GM10248 (cell line): ENCODE data around the gene PCCA.

Experiments
- CTCF ChIA-PET: fragments of 300-600 bp; sonication (Branson Sonifier 250); formaldehyde crosslinking; extraction: SDS; loops from one replicate; lab custom pipeline; 2021; ENCODE audit warnings: antibody characterized with exemption; lab: Yijun Ruan, JAX
- POLR2A ChIA-PET: fragments of 350-650 bp; sonication (Branson Sonifier 250); formaldehyde crosslinking; extraction: SDS; loops from one replicate; lab custom pipeline; 2020; ENCODE audit warnings: antibody characterized with exemption; lab: Yijun Ruan, JAX
- DNase-seq: peaks from one replicate; pipeline ENCODE4 v3.0.0; 2012; ENCODE audit errors: extremely low spot score
- TF ChIP-seq, protein P1 (sequence below): IDR thresholded peaks from 2 replicates; pipeline ENCODE4 v1.5.1; 2012; ENCODE audit warnings: mild to moderate bottlenecking, low read depth; ENCODE audit errors: extremely low read depth, missing control alignments, control extremely low read depth

Gene PCCA

DNA sequence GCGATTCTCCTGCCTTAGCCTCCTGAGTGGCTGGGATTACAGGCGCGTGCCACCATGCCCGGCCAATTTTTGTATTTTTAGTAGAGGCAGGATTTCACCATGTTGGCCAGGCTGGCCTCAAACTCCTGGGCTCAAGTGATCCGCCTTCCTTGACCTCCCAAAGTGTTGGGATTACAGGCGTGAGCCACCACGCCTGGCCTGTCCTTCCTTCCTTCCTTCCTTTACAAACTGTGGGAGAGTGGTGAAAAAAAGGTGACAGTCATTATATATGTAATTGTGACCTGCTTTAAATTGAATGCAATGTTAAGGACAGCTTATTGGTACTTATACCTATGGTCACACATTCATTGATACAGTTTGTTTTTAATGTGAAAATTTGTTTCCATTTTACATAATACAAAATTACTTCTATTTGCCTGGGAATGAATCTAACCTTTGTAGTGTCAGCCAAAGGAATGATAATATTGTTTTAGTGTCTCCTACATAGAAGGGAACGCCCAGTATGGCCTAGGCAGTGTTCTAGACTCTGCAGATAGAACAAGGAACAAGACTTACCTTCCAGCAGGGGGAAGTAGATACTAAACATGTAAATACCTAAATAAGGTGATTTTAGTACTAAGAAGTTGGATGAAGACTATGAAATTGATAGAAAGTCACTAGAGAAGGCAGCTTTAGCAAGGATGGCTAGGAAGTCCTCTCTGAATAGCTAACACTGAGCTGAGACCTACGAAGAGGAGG lies 353.4 kb downstream of the PCCA start:
- POLR2A ChIA-PET = no interaction called here
- CTCF ChIA-PET = interaction anchor here (0.9 to 1.9 kb wide), 2 partner anchors 8 to 18 kb away, joined by 3 to 4 read pairs; no protein-coding TSS in a partner anchor
- DNase-seq = no peak
- TF ChIP-seq, protein P1, sequence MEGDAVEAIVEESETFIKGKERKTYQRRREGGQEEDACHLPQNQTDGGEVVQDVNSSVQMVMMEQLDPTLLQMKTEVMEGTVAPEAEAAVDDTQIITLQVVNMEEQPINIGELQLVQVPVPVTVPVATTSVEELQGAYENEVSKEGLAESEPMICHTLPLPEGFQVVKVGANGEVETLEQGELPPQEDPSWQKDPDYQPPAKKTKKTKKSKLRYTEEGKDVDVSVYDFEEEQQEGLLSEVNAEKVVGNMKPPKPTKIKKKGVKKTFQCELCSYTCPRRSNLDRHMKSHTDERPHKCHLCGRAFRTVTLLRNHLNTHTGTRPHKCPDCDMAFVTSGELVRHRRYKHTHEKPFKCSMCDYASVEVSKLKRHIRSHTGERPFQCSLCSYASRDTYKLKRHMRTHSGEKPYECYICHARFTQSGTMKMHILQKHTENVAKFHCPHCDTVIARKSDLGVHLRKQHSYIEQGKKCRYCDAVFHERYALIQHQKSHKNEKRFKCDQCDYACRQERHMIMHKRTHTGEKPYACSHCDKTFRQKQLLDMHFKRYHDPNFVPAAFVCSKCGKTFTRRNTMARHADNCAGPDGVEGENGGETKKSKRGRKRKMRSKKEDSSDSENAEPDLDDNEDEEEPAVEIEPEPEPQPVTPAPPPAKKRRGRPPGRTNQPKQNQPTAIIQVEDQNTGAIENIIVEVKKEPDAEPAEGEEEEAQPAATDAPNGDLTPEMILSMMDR = no peak

DNA sequence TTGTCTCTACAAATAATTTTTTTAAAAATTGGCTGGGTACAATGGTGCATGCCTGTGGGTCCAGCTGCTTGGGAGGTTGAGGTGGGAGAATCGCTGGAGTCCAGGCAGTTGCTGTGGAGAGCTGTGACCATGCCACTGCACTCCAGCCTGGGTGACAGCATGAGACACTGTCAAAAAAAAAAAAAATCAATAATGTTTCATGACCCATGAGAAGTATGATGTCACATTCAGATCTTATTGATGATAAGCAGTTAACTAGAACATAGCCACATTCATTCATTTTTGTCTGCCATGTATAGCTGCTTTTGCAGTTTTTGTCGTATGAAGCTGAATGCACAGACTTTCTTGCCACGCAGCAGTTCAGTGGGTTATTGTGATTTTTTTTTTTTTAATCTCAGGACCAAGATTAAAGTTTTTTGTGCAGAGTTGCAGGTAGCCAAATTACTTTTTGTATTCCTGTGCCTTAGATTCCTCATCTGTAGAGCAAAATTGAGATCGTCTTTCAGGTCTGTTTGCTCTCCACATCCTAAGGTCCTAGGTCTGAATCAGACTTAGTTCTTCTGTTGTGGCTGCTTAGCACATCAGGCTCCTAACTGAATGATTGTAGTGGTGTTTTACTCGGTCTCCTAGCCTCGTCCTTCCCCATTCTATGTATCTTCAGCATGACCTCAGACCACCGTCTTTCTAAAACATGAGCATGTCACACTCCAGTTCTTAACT lies 354.5 kb downstream of the PCCA start:
- POLR2A ChIA-PET = no interaction called here
- CTCF ChIA-PET = interaction anchor here (1.9 kb wide), 1 partner anchor 17 kb away, joined by 4 read pairs; no protein-coding TSS in a partner anchor
- TF ChIP-seq, protein P1 = no peak
- no peak for DNase-seq

DNA sequence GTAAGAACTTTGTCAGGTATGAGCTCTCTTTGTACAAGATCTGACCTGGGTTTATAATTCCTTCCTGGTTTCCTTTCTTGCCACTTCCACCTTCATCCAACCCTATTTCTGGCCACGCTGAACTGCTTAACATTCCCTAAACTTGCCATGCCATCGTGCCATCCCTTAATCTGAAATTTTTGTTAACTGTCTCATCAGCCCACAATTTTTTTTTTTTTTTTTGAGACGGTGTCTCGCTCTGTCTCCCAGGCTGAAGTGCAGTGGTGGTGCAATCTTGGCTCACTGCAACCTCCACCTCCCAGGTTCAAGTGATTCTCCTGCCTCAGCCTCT lies 355.1 kb downstream of the PCCA start:
- ChIA-PET POLR2A (no interaction called here), CTCF (no interaction called here)
- DNase-seq = no peak
- TF ChIP-seq, protein P1 = no peak

GRCh38 chr13:100447831-100448230 lies 358.9 kb downstream of the PCCA start:
- ChIA-PET POLR2A (no interaction called here), CTCF (interaction anchor here (1.5 kb wide), 1 partner anchor 13 kb away, joined by 3 read pairs; no protein-coding TSS in a partner anchor)
- TF ChIP-seq, protein P1 = no peak
- DNase-seq = no peak

DNA sequence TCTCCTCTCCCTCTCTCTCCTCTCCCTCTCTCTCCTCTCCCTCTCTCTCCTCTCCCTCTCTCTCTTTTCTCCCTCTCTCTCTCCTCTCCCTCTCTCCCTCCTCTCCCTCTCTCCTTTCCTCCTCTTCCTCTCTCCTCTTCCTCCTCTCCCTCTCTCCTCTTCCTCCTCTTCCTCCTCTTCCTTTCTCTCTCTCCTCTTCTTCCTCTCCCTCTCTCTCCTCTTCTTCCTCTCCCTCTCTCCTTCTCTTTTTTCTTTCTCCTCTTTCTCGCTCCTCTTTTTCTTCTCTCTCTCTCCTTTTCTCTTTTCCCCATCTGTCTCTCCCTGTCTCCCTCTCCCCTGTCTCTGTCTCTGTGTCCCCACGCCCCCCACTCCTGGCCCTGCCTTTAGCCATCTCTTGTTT lies 363.0 kb downstream of the PCCA start:
- ChIA-PET POLR2A (no interaction called here), CTCF (no interaction called here)
- DNase-seq = no peak
- TF ChIP-seq, protein P1 = no peak

DNA sequence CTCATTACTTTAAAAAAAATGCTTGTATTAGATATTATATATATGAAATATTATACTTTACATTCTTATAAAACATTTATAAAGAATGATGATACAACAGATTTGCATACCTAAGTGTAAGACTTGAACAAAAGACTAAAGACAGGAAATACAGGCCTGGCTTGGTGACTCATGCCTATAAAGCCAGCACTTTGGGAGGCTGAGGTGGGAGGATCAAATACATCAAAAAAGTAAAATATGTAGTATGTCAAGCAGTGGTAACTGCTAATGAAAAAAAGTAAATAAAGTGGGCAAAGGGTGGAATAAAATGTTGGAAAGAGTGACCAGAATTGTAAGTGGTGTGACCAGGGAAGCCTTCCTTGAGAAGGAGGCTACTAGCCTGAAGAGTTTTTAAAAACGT lies 366.0 kb downstream of the PCCA start:
- DNase-seq = no peak
- TF ChIP-seq, protein P1 = no peak
- ChIA-PET CTCF (no interaction called here), POLR2A (no interaction called here)
